Gastrocnemius medialis (tissue), 4 donors: ENCODE results near the gene DIP2C. TPM values are rescaled to one million over a fixed set of nuclear protein-coding genes. Genes with fewer than 3 reads are reported as not detected.
A peak's percentile ranks its signal among the peaks of the same experiment; 100 is the strongest.

ENCODE experiments used
- ATAC-seq, 2 donors: fragments of 150-250 bp; one replicate each; pipeline ENCODE4 v1.9.1; 2016
- DNase-seq, 2 donors: peaks; one replicate each; pipeline ENCODE4 v3.0.0-alpha.2; 2019
- H3K27ac ChIP-seq, 4 donors: fragments of 200-600 bp; sonication (generic); 1 replicate in 1 of 4; 2 replicates in 3 of 4; pipeline ENCODE4 v1.5.1; 2016 to 2018; ENCODE audit warnings: mild to moderate bottlenecking in 2 of 4, moderate library complexity in 1 of 4
- H3K27me3 ChIP-seq, 3 donors: fragments of 200-600 bp; sonication (generic) in 2 of 3; 1 replicate in 1 of 3; 2 replicates in 2 of 3; pipeline versions ENCODE4 v1.5.1 to v1.6.0; 2016 to 2019; ENCODE audit warnings: mild to moderate bottlenecking in 1 of 3, moderate library complexity in 1 of 3
- H3K36me3 ChIP-seq, 2 donors: fragments of 200-600 bp; sonication (generic) in 1 of 2; one replicate each; pipeline ENCODE4 v1.5.1; 2017 to 2018
- H3K4me1 ChIP-seq, 2 donors: fragments of 200-600 bp; sonication (generic) in 1 of 2; one replicate each; pipeline ENCODE4 v1.5.1; 2016 to 2017; ENCODE audit warnings: mild to moderate bottlenecking in 2 of 2
- H3K4me3 ChIP-seq, 4 donors: fragments of 200-600 bp; sonication (generic) in 3 of 4; 1 replicate in 1 of 4; 2 replicates in 3 of 4; pipeline ENCODE4 v1.5.1; 2016 to 2019; ENCODE audit warnings: mild to moderate bottlenecking in 2 of 4
- H3K9me3 ChIP-seq, 3 donors: fragments of 200-600 bp; sonication (generic) in 2 of 3; 1 replicate in 1 of 3; 2 replicates in 2 of 3; pipeline ENCODE4 v1.5.1; 2016 to 2019
- CTCF ChIP-seq, 5 experiments: fragments of 450-650 bp in 3 of 5; fragments of 200-600 bp in 2 of 5; sonication (generic) in 2 of 5; IDR thresholded peaks in 4 of 5; conservative IDR thresholded peaks in 1 of 5; 1 replicate in 4 of 5; 2 replicates in 1 of 5; pipeline ENCODE4 v1.5.1; 2016 to 2019; ENCODE audit warnings: antibody characterized with exemption in 5 of 5, mild to moderate bottlenecking in 3 of 5, moderate library complexity in 3 of 5
- POLR2A ChIP-seq, 2 donors: fragments of 450-650 bp; IDR thresholded peaks; one replicate each; pipeline ENCODE4 v1.6.1; 2017; ENCODE audit warnings: antibody characterized with exemption in 2 of 2, mild to moderate bottlenecking in 2 of 2, moderate library complexity in 2 of 2
- in situ Hi-C, 4 donors: fragments of 200-750 bp; cut with MboI; loops; one replicate each; pipeline versions ENCODE4 v1.15.0 to v1.8.0; 2017; ENCODE audit warnings: low sequenced_read_pairs in 4 of 4
- intact Hi-C: fragments of 100-400 bp; cut with DNase I; formaldehyde crosslinking; loops from one replicate; pipeline ENCODE4 v1.15.1; 2023; ENCODE audit warnings: low total_unique reads
- total RNA-seq, 4 donors: library from RNA; depleted of rRNA; stranded (reverse); fragments of >200 nt; gene quantifications; one replicate each; pipeline versions ENCODE4 v1.1.0 to v1.2.3, GENCODE V29; 2016

The DIP2C gene
- 10 to 100 TPM; 19.1 to 60.0 (median 30.2) TPM for total RNA-seq

GRCh38 chr10:689452-690371 lies at the start of gene DIP2C:
Gene DIP2C (minus strand): TSS chr10:689668. CDS start chr10:689578, 90 bp downstream.
- H3K27ac ChIP-seq: peak within 1 kb of the TSS; percentile 80 to 88 (median 84)
- H3K4me3 ChIP-seq: peak within 1 kb of the TSS; percentile 63 to 91 (median 80)
- intact Hi-C loops (loop anchor here (2.0 to 10.0 kb wide), 5 partner anchors 98 to 355 kb away; partner anchors contain the start of genes IDI1 and LARP4B), in situ Hi-C loops (loop anchor here in 3 of 4 donors (10.0 to 25.0 kb wide), 2 partner anchors 75 to 177 kb away; no protein-coding TSS in a partner anchor)
- TF ChIP-seq CTCF (IDR thresholded peaks at IDR 0.05 in 4 of 5, conservative IDR thresholded peaks at IDR 0.05 in 1 of 5): no peak
- TF ChIP-seq POLR2A (IDR thresholded peaks at IDR 0.05): peak; percentile 67 to 73
- H3K27me3 ChIP-seq: no peaks in the 10 kb centered on the region
- H3K9me3 ChIP-seq: no peaks in the 10 kb centered on the region
- H3K36me3 ChIP-seq: no peaks in the 10 kb centered on the region
- DNase-seq: peak; percentile 35 to 52
- H3K4me1 ChIP-seq: peaks cover under 1 to 16% of the 10 kb centered on the region in 2 donors
- ATAC-seq: peak; percentile 67 to 76

GRCh38 chr10:734481-734880 lies 45.0 kb upstream of the DIP2C start:
- no peak overlapping the region for H3K4me3 ChIP-seq
- H3K27ac ChIP-seq: no peak overlapping the region
- no peaks in the 10 kb centered on the region for H3K4me1 ChIP-seq
- intact Hi-C loops: no loop called here
- H3K36me3 ChIP-seq: no peaks in the 10 kb centered on the region
- DNase-seq (no peak), ATAC-seq (no peak)
- no peaks in the 10 kb centered on the region for H3K9me3 ChIP-seq
- peaks cover 0 to 10% (median 8%) of the 10 kb centered on the region in 3 donors for H3K27me3 ChIP-seq
- in situ Hi-C loops: no loop called here
- TF ChIP-seq CTCF (IDR thresholded peaks at IDR 0.05 in 4 of 5, conservative IDR thresholded peaks at IDR 0.05 in 1 of 5) (no peak), POLR2A (IDR thresholded peaks at IDR 0.05) (no peak)

- no peak overlapping the region for H3K27ac ChIP-seq
- in situ Hi-C loops (no loop called here), intact Hi-C loops (no loop called here)
- H3K36me3 ChIP-seq: no peaks in the 10 kb centered on the region
- H3K27me3 ChIP-seq: peaks cover 0 to 7% (median 6%) of the 10 kb centered on the region in 3 donors
- no peaks in the 10 kb centered on the region for H3K4me1 ChIP-seq
- TF ChIP-seq POLR2A (IDR thresholded peaks at IDR 0.05): no peak
- TF ChIP-seq CTCF (IDR thresholded peaks at IDR 0.05 in 4 of 5, conservative IDR thresholded peaks at IDR 0.05 in 1 of 5): no peak
- H3K4me3 ChIP-seq: no peak overlapping the region
- no peaks in the 10 kb centered on the region for H3K9me3 ChIP-seq
- DNase-seq (no peak), ATAC-seq (no peak)
These were observed 43.6 kb upstream of the DIP2C start for GRCh38 chr10:733086-733485.

GRCh38 chr10:729213-729612 lies 39.7 kb upstream of the DIP2C start:
- DNase-seq: no peak
- Histone ChIP-seq H3K4me1 (no peaks in the 10 kb centered on the region), H3K27me3 (peaks cover 0 to 7% (median 6%) of the 10 kb centered on the region in 3 donors), H3K4me3 (no peak overlapping the region), H3K9me3 (no peaks in the 10 kb centered on the region), H3K36me3 (no peaks in the 10 kb centered on the region), H3K27ac (no peak overlapping the region)
- TF ChIP-seq POLR2A (IDR thresholded peaks at IDR 0.05) (no peak), CTCF (IDR thresholded peaks at IDR 0.05 in 4 of 5, conservative IDR thresholded peaks at IDR 0.05 in 1 of 5) (no peak)
- in situ Hi-C loops: no loop called here
- intact Hi-C loops: no loop called here
- ATAC-seq: no peak
